ENCODE results near the gene ANK3.

ANK3 gene

GRCh38 chr10:60389413-60390025 lies at the start of gene ANK3:
ANK3 (minus strand) TSS chr10:60389875; CDS start chr10:60389538, 337 bp downstream.
- no peak for DNase-seq

GRCh38 chr10:60434418-60435046 lies 44.9 kb upstream of the ANK3 start:
- peak; percentile 64 for DNase-seq

DNA sequence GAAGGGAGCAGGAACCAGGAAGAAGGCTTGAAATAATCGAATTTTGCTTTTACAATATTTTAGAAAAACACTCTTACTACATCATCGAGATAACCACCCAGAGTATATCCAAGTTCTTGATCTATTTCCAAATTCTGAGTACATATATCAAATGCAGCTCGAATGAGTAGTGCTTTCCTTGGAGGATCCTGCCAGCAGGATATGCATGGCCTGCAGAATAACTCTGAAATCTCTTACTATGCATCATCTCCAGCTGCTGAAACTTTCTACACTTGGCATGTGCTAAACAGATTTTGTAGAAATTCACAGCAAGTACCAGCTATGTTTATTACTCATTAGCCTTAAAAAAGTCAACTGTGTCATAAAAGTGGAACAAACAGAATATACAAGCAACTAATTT lies 44.0 kb upstream of the ANK3 start:
- DNase-seq: peak; percentile 88

DNA sequence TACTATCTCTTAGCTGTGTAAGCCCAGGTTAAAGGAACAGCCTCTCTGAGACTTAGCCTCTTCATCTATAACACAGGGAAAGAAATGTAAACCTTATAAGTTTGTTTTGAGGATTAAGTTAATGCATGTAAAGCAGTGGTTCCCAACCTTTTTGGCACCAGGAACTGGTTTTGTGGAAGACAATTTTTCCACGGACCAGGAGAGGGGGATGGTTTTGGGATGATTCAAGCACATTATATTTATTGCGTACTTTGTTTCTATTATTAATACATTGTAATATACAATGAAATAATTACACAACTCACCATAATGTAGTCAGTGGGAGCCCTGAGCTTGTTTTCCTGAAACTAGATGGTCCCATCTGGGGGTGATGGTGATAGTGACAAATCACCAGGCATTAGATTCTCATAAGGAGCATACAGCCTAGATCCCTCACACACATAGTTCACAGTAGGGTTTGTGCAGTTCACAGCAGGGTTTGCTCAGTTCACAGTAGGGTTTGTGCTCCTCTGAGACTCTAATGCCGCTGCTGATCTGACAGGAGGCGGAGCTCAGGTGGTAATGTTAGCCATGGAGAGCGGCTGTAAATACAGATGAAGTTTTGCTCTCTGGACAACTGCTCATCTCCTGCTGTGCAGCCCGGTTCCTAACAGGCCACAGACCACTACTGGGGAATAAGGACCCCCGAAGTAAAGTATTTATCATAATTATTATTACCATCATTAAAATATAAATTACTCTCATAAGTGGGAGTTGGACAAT lies 41.3 kb upstream of the ANK3 start:
- peak; percentile 57 for DNase-seq

DNA sequence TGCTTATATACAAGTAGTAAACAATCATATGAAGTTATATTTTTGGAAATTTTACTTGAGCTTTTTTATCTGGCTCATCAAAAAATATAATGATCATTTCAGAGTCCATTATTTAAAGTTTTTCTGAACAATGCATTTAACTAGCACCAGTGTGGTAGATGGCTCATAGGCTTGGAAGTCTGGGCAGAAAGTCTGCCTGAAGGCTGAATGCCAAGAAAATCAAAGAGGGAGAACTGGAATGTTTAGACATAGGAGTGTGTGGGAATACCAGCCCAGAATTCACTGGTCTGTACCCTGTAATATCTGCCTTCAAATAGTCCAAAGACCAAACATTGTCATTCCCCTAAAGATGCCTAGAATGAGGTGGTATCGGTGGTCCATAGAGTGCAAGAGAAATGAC lies 40.3 kb upstream of the ANK3 start:
- DNase-seq: peak; percentile 91

GRCh38 chr10:60429084-60429849 lies 39.6 kb upstream of the ANK3 start:
- peak; percentile 43 for DNase-seq

GRCh38 chr10:60428387-60428737 lies 38.7 kb upstream of the ANK3 start:
- no peak for DNase-seq

- peak; percentile 35 for DNase-seq
Measured at GRCh38 chr10:60427709-60428386, 38.2 kb upstream of the ANK3 start.

DNA sequence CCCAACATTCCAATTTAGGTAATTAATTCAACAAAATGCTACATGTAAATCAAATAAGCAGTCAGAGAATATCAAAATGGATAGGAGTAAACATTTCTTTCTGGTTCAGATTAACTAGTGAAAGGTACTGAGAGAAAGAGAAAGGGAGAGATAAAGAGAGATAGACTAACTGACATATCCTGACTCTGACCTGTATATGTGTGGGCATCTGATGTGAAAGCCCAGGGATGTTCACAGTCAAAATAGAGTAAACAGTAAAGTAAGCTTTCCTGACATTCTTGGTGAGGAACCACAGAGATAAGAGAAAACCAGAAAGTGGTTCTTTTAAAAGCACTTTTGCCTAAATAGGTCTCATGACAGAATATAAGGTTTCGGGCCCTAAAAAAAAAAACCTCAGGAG lies 37.5 kb upstream of the ANK3 start:
- no peak for DNase-seq

DNA sequence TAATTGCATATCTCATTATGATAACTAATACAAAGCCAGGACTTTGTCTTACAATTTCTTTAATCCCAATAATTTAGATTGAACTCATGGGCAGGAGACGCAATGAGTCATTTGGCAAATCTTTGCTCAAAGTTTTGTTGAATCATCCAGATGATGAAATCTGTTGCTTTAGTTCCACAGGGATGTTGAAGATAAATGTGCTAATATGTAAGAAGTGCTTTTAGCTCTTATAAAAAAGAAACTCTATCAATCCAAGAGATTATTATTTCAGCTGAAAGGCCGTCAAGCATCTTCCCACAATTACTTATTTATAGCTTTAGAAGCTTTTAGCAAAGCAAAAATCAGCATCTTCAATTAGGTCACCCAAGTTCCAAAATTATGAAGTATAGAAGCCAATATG lies 36.8 kb upstream of the ANK3 start:
- DNase-seq: peak; percentile 91

DNA sequence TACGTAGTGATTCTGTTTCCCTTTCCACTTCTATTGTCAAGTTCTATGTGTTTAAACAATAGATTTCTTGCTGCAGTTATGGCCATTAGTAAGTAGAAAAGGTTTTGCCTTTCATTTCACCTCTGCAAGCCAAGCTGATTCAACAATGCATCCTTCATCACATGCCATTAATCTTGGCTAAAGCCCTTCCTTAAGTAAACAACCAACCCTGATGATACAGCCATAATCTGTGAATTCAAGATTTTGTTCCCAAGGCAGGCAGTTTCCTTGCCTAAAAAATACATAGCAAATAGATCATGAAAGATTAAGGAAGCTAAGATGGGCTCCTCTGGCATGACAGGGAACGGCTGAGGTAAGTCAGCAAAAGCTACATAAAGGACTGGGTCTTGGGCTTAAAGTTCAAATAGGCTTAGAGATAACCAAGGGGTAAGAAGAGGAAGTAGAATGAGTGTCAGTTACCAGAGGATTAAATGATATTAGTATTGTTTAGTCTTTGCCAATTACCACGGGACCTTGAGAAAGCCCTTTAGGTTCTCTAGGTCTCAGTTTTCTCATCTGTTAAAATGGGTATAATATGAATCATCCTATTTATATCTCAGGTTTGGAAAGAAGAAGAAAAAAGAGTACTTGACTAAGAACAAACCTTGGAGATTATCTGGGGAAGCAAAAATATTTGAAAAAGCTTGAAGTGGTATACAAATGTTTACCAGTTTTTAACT lies 35.9 kb upstream of the ANK3 start:
- DNase-seq: peak; percentile 74

DNA sequence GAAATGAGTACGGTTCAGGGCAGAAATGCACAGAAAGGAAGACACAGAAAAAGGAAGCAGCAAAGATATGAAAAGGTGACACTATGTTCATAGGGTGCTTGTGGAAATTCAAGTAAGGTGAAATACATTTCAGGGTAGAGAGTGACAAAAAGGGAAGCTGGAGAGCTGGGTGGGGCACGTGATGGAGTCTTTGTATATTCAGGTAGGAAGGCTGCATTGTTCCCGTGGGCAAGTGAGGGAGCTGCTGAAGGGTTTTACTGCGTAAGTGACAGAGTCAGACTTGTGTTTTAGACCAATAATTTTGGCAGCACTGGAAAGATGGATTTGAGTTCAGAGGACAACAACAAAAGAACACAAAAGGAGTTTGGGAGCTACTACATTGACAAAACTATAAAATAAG lies 35.3 kb upstream of the ANK3 start:
- DNase-seq: no peak

- DNase-seq: peak; percentile 72
Measured at GRCh38 chr10:60423920-60424319, 34.2 kb upstream of the ANK3 start.

- DNase-seq: no peak
Measured at GRCh38 chr10:60422809-60423208, 33.1 kb upstream of the ANK3 start.

DNA sequence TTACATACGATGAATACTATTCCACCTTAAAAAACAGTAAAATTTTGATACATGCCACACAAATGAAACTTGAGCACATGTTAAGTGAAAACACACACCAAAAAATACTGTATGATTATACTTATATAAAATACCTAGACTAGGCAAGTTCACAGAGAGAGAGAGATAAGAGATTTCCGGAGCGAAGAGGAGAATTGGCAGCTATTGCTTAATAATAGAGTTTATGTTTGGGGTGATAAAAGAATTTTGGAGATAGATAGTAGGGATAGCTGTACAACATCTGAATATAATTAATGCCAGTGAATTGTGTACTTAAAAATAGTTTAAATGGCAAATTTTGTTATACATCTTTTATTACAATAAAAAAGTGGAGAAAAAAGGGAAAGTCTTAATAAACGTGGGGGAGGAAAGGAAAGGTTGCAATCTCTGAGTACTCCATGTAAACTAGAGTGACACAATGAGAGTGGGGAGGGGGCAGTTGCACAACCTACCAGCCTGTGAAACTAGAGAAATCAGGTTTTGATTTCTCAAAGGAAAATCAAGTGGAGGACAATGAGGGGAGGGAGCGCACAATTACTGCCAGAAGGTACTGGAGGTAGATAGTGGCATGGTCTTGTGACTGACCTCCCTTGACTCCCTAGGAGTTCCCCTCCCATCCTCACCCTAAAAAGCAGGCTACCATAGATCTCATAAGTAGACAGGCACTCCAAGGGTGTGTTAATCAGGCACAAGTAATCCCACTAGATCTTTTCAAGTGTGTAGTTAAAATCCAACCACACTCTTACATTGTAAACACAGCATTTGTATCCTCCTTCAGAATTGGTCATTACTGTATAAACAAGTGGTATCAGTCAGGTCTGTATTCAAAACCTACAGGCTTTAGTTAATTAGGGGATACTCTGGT lies 31.6 kb upstream of the ANK3 start:
- no peak for DNase-seq

GRCh38 chr10:60419249-60419648 lies 29.6 kb upstream of the ANK3 start:
- no peak for DNase-seq

DNA sequence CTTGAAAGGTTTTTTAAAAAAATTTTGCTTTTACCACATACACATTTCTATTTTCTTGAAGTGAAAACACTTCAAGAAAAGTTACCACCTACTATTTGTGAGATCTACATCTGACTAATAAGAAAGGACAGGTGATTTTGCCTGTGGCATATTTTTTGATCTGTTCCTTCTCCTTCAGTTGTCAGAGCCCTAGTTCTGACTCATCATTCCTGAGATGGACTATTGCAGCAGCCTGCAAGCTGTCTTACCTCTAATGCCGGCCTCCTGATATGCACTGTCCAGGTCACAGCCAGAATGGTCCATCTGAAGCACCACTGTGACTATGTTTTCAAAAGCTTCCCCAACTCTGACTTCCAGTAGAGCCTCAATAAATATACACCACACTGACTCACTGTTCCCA lies 28.2 kb upstream of the ANK3 start:
- DNase-seq: no peak

- peak; percentile 49 for DNase-seq
Measured at GRCh38 chr10:60417024-60417423, 27.3 kb upstream of the ANK3 start.

GRCh38 chr10:60414877-60415585 lies 25.4 kb upstream of the ANK3 start:
- peak; percentile 94 for DNase-seq

- peak; percentile 29 for DNase-seq
Measured at GRCh38 chr10:60414111-60414510, 24.4 kb upstream of the ANK3 start.

Measured in fibroblast of skin of right biceps (primary cell).